NCI-H526 (cell line): ENCODE data around the gene KCNG3.

Experiments
- DNase-seq, 2 experiments: peaks; one replicate each; lab custom pipeline; 2025; lab: John Stamatoyannopoulos, UW

KCNG3 gene

DNA sequence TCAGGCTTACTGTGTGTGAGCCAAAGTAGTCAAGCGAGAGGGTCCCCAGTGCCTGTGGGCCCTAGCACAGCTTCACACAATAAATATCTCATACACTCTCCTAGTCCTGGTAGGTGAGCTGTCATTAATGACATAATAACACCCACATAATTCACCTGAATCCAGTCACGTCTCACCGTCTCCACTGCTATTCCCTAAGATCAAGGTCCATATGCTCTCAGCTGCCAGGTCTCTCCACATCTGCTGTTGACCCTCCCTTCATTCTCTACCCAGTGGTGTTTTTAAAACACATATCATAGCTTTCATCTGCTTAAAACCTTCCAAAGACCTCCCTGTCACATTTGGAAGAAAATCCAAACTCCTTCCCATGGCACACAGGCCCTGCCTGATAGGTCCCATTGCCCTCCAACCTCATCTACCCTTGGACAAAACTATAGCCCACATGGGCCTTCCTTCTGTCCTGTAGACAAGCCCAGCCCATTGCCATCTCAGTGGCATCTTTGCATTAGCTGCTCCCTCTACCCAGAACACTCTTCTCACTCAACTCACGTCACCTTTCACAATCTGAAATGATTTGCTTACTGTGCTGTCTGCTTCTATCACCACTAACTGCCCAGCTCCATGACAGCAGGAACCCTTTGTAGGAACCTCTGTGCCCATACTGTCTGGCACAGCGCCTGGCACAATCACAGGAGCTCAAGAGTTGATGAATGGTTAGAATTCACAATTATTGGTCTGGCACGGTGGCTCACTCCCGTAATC lies 7.5 kb downstream of the KCNG3 start:
- DNase-seq, result no peak

DNA sequence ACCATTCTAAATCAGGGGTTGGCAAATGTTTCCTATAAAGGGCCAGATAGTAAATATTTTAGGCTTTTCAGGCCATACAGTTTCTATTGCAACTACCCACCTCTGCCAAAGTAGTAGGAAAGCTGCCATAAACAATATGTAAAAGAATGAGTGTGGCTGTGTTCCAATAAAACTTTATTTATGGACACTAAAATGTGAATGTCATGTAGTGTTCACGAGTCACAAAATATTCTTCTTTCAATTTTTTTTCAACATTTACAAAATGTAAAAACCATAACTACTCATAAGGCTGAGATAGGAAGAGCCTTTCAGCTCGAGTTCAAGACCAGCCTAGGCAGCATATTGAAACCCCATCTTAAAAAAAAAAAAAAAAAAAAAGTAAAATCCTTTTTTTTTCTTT lies 13.4 kb downstream of the KCNG3 start:
- no peak for DNase-seq

DNA sequence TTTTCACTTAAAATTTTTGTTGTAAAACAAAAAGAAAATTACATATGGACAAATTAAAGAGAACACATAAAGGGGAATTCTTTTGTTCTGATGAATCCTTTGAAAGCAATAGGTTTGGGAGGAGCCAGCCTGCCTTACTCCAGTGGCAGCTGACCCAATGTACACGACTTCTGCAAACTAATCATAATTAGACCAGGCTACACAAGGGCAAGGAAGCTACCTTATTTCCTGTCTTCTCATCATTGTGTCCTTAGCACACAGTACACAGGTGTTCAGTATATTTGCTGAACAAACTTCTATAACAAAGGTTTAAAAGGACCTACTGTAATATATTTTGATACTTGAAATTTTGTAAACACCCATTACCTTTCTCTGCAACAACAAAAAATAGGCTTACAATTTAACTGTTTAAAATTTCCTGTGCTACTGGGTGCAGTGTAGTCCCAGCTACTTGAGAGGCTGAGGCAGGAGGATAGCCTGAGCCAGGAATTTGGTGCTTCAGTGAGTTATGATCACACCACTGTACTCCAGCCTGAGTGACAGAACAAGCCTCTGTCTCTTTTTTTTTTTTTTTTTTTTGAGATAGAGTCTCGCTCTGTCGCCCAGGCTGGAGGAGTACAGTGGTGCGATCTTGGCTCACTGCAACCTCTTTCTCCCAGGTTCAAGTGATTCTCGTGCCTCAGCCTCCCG lies 18.9 kb downstream of the KCNG3 start:
- no peak for DNase-seq

DNA sequence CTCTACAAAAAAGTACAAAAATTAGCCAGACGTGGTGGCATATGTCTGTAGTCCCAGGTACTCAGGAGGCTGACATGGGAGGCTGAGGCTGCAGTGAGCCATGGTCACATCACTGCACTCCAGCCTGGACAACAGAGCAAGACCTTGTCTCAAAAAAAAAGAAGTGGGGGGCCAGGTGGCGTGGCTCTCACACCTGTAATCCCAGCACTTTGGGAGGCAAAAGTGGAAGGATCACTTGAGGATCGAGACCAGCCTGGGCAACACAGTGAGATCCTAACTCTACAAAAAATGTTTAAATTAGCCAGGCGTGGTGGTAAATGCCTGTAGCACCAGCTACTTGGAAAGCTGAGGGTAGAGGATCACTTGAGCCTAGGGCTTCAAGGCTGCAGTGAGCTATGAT lies 23.1 kb downstream of the KCNG3 start:
- DNase-seq, result no peak

GRCh38 chr2:42464631-42465030 lies 29.2 kb downstream of the KCNG3 start:
- DNase-seq, result no peak

DNA sequence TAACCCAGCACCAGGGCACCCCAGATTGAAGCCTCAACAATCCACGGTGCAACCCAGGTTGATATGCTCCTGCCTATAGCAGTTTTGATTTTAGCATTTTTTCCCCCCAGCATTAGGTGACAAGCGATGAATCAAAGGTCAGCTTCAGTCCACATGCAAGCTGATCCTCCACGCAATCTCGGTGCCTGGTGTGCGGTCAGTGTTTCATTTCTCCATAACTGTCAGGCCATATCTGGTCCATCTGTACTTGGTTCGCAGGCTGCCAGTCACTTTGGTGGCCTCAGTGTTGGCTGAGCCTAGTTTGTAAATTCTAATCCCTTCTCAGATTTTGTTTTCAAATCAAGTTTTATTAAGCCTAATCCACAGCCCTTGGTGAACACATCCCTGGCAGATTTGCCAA lies 30.2 kb downstream of the KCNG3 start:
- no peak for DNase-seq

DNA sequence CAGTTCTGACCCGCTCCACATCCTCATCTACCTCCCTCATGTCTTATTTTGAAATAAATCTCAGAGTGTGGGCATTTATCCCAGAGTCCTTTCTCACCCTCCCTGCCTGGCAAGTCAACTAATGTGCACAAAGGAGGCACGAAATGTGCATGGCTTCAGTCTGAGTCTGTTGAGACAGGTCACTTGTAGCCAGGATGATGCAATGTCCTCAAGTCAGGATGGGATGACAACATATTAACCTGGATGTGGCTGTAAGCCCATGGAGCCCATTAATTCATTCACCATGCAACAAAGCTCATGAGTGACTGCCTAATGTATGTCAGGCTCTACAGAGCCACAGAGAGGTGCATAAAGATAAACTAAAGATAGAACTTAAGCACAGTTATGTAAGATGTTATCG lies 34.5 kb downstream of the KCNG3 start:
- DNase-seq, result no peak

DNA sequence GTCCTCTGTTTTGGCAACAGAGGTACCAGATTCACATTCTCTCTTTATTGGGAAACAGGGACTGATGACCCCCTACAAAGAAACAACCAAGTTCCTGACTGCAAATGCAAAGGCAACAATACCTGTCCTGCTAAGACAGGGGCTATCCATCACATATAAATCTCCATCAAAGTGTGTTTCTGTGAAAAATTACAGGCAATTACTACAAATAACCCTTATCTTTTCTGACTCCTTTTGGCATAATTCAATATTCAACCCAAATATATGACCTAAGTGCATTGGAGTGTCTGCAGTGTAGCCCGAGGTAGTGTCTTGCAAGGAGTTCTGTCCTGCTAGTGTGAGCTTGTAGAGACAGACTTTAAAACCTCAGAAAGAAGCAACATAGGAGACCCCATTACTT lies 35.4 kb downstream of the KCNG3 start:
- no peak for DNase-seq

GRCh38 chr2:42457011-42457410 lies 36.8 kb downstream of the KCNG3 start:
- DNase-seq, result no peak

GRCh38 chr2:42456126-42456839 lies 37.5 kb downstream of the KCNG3 start:
- no peak for DNase-seq

DNA sequence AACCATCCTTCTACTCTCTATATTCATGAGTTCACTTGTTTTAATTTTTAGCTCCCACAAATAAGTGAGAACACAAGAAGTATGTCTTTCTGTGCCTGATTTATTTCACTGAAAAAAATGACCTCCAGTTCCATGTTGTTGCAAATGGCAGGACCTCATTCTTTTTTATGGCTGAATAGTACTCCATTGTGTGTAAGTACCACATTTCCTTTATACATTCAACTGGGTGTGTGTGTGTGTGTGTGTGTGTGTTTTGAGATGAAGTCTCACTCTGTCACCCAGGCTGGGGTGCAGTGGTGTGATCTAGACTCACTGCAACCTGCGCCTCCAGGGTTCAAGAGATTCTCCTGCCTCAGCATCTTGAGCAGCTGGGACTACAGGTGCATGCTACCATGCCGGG lies 41.2 kb downstream of the KCNG3 start:
- no peak for DNase-seq

GRCh38 chr2:42450136-42450535 lies 43.6 kb downstream of the KCNG3 start:
- no peak for DNase-seq

DNA sequence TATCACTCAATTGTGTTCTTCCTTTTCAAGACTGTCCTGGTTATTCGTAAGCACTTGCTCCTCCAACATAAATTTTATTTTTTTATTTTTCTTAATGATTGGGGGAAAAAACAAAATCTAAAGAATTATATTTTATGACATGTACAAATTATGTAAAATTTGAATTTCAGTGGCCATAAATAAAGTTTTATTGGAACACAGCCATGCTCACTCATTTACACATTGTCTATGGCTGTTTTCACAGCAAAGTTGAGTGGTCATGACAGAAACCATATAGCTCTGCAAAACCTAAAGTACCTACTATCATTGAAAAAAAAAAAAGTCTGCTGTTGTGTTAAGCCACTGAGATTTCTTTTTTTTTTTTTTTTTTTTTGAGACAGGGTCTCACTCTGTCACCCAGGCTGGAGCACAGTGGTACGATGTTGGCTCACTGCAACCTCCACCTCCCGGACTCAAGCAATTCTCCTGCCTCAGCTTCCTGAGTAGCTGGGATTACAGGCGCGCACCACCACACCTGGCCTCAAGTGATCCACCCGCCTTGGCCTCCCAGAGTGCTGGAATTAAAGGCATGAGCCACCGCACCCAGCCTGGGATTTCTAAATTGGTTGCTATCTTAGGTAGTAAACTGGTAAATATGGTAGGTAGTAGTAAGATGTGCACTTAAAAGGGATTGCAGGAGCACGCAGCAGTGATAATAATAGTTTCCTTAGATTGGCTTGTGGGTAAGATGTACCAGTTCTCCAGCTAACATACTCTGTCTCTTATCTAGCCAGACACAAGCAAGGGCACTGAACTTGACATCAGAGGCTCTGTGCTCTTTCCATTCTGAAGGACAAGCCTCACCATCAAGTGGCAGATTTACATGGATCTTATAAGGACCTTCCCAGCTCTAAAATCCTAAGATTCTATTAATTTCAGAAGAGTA lies 44.4 kb downstream of the KCNG3 start:
- DNase-seq, result no peak

DNA sequence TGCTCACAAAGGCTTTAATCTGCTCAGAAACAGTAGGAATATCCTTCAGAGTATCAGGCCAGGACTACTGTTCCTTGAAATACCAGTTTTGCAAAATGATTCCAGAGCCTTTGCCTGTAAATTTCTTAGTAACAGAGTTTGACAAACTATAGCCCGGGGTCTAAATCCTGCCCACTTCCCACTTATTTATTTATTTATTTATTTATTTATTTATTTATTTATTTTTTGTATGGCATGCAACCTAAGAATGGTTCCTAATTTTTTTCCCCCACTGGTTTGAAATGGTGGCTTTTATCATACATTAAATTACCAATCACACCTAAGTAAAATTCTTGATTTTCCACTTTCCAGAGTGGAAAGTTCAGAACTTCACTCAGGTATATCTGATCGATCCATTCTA lies 45.6 kb downstream of the KCNG3 start:
- no peak for DNase-seq

GRCh38 chr2:42446503-42447271 lies 47.1 kb downstream of the KCNG3 start:
- DNase-seq, result no peak

GRCh38 chr2:42443718-42444399 lies 49.9 kb downstream of the KCNG3 start:
- DNase-seq, result no peak

DNA sequence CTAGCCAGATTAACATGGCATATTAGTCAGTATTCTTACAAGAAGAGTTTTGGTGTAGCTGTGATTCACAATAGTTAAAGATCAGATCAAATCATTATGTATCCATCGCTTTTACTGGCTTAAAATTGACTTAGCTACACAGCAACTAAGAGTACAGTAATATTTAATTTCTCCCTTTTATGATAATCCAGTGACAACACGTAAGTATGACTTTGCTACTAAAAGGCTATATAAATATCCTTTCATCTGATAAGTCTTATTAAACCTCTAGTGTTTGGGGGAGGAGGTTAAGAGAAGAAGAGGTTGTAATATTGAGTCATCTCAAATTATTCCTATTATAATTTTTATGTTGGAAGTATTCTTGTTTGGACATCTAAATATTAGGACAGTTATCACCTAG lies 51.0 kb downstream of the KCNG3 start:
- DNase-seq, result no peak

GRCh38 chr2:42438685-42439084 lies 55.1 kb downstream of the KCNG3 start:
- no peak for DNase-seq

- no peak for DNase-seq
These were observed 57.4 kb downstream of the KCNG3 start for GRCh38 chr2:42436370-42436769.

GRCh38 chr2:42435628-42436027 lies 58.2 kb downstream of the KCNG3 start:
- DNase-seq, result no peak

- no peak for DNase-seq
These were observed 63.6 kb downstream of the KCNG3 start for GRCh38 chr2:42430188-42430587.
